Liver (tissue), 9 donors: ENCODE data around the gene PCDHGA7. TPM values are rescaled to one million over a fixed set of nuclear protein-coding genes. Genes with fewer than 3 reads are reported as not detected.

ENCODE experiments used
- DNase-seq: peaks from one replicate; pipeline ENCODE4 v3.0.0-alpha.2; 2017; ENCODE audit warnings: low spot score
- H3K27ac ChIP-seq, 2 donors: one replicate each; pipeline ENCODE4 v1.7.0; 2013; ENCODE audit warnings: inconsistent platforms in 2 of 2, low read length in 2 of 2, control low read depth in 1 of 2, low read depth in 1 of 2, mild to moderate bottlenecking in 1 of 2
- H3K27me3 ChIP-seq, 4 donors: one replicate each; pipeline versions ENCODE4 v1.6.1 to v1.7.0; 2013; ENCODE audit warnings: low read length in 3 of 4, inconsistent platforms in 1 of 4, mild to moderate bottlenecking in 1 of 4, moderate library complexity in 1 of 4; ENCODE audit not compliant: control insufficient read depth in 4 of 4, insufficient read depth in 4 of 4
- H3K36me3 ChIP-seq, 4 donors: one replicate each; pipeline versions ENCODE4 v1.6.1 to v1.7.0; 2013; ENCODE audit warnings: low read length in 3 of 4, mild to moderate bottlenecking in 3 of 4, low read depth in 1 of 4, moderate library complexity in 1 of 4; ENCODE audit not compliant: control insufficient read depth in 4 of 4, insufficient read depth in 3 of 4
- H3K4me1 ChIP-seq, 4 donors: one replicate each; pipeline versions ENCODE4 v1.6.1 to v1.7.0; 2013; ENCODE audit warnings: low read length in 3 of 4, mild to moderate bottlenecking in 3 of 4, moderate library complexity in 1 of 4; ENCODE audit not compliant: control insufficient read depth in 4 of 4, insufficient read depth in 4 of 4
- H3K4me3 ChIP-seq, 3 donors: one replicate each; pipeline versions ENCODE4 v1.6.1 to v1.7.0; 2013; ENCODE audit warnings: low read length in 3 of 3, control low read depth in 1 of 3, low read depth in 1 of 3, mild to moderate bottlenecking in 1 of 3
- H3K9ac ChIP-seq, 2 donors: one replicate each; pipeline ENCODE4 v1.7.0; 2013; ENCODE audit warnings: low read length in 2 of 2, mild to moderate bottlenecking in 2 of 2, moderate library complexity in 2 of 2, control low read depth in 1 of 2, low read depth in 1 of 2
- H3K9me3 ChIP-seq, 4 donors: one replicate each; pipeline versions ENCODE4 v1.6.1 to v1.7.0; 2013; ENCODE audit warnings: low read length in 3 of 4; ENCODE audit not compliant: control insufficient read depth in 4 of 4
- CTCF ChIP-seq: fragments of 150-350 bp; IDR thresholded peaks from 2 replicates; pipeline ENCODE4 v1.5.1; 2017; ENCODE audit warnings: improper control_type of control experiment, low read depth, low read length; ENCODE audit not compliant: missing input control
- EGR1 ChIP-seq, 2 donors: IDR thresholded peaks; 2 replicates each; pipeline ENCODE4 v1.6.1; 2016 to 2018; ENCODE audit warnings: antibody characterized with exemption in 2 of 2, low read depth in 2 of 2
- FOXA1 ChIP-seq: IDR thresholded peaks from 2 replicates; pipeline ENCODE4 v1.6.1; 2016; ENCODE audit warnings: antibody characterized with exemption
- FOXA2 ChIP-seq: IDR thresholded peaks from 2 replicates; pipeline ENCODE4 v1.6.1; 2016; ENCODE audit warnings: antibody characterized with exemption
- GABPA ChIP-seq, 2 donors: IDR thresholded peaks in 1 of 2; conservative IDR thresholded peaks in 1 of 2; 2 replicates each; pipeline ENCODE4 v1.6.1; 2016; ENCODE audit warnings: antibody characterized with exemption in 2 of 2, mild to moderate bottlenecking in 1 of 2, moderate library complexity in 1 of 2
- HNF4A ChIP-seq, 2 donors: conservative IDR thresholded peaks; 2 replicates each; pipeline ENCODE4 v1.6.1; 2016; ENCODE audit warnings: antibody characterized with exemption in 2 of 2, mild to moderate bottlenecking in 2 of 2
- HNF4G ChIP-seq: IDR thresholded peaks from 2 replicates; pipeline ENCODE4 v1.6.1; 2016; ENCODE audit warnings: antibody characterized with exemption
- JUND ChIP-seq, 2 donors: IDR thresholded peaks; 2 replicates each; pipeline ENCODE4 v1.6.1; 2016; ENCODE audit warnings: antibody characterized with exemption in 2 of 2
- MAX ChIP-seq: IDR thresholded peaks from 2 replicates; pipeline ENCODE4 v1.6.1; 2016; ENCODE audit warnings: antibody characterized with exemption
- RAD21 ChIP-seq, 2 donors: IDR thresholded peaks; 2 replicates each; pipeline ENCODE4 v1.6.1; 2016; ENCODE audit warnings: antibody characterized with exemption in 2 of 2, mild to moderate bottlenecking in 2 of 2
- REST ChIP-seq: IDR thresholded peaks from 2 replicates; pipeline ENCODE4 v1.6.1; 2016; ENCODE audit warnings: antibody characterized with exemption, mild to moderate bottlenecking
- RXRA ChIP-seq, 2 donors: IDR thresholded peaks; 2 replicates each; pipeline ENCODE4 v1.6.1; 2017 to 2018; ENCODE audit warnings: antibody characterized with exemption in 2 of 2, mild to moderate bottlenecking in 1 of 2
- SP1 ChIP-seq: IDR thresholded peaks from 2 replicates; pipeline ENCODE4 v1.6.1; 2018; ENCODE audit warnings: antibody characterized with exemption, mild to moderate bottlenecking
- TAF1 ChIP-seq: conservative IDR thresholded peaks from 2 replicates; pipeline ENCODE4 v1.6.1; 2016; ENCODE audit warnings: antibody characterized with exemption, mild to moderate bottlenecking
- YY1 ChIP-seq: IDR thresholded peaks from 2 replicates; pipeline ENCODE4 v1.6.1; 2016; ENCODE audit warnings: antibody characterized with exemption, mild to moderate bottlenecking
- ZBTB33 ChIP-seq: IDR thresholded peaks from 2 replicates; pipeline ENCODE4 v1.6.1; 2016; ENCODE audit warnings: antibody characterized with exemption
- WGBS: extraction: QIAGEN DNeasy Blood & Tissue Kit; methylation state at CpG from one replicate; pipeline ENCODE4 v1.1.7; 2013; 5-methylcytosine and 5-hydroxymethylcytosine counted together
- polyA plus RNA-seq, 2 donors: library from polyadenylated mRNA; stranded (reverse) in 1 of 2; unstranded in 1 of 2; fragments of 200-250 nt in 1 of 2; fragments of >200 nt in 1 of 2; fragmentation: Nextera tagmentation in 1 of 2; extraction: Ambion mirVana in 1 of 2; gene quantifications; one replicate each; pipeline versions ENCODE4 v1.2.1 to v1.2.3, GENCODE V29; 2013 to 2015
- total RNA-seq, 2 donors: library from RNA; depleted of rRNA; stranded (reverse); fragments of >200 nt; gene quantifications; one replicate each; pipeline ENCODE4 v1.2.3, GENCODE V29; 2014
- donor health status: healthy.
- donor health status: healthy.
- donor health status: healthy.
- donor health status: healthy.
- donor health status: healthy.

The PCDHGA7 gene
- total and polyA plus RNA-seq, 4 donors: 0.19 to 0.67 (median 0.21) TPM

GRCh38 chr5:141409598-141410306 is 27.2 kb downstream of the PCDHGA7 start:
- Histone ChIP-seq H3K4me3 (peak overlapping the region in 2 of 3 donors; percentile 37 to 73), H3K27ac (no peak overlapping the region), H3K9me3 (peaks cover 19 to 59% (median 29%) of the 10 kb centered on the region in 4 donors), H3K4me1 (peaks cover 0 to 6% (median 2%) of the 10 kb centered on the region in 4 donors), H3K9ac (no peak overlapping the region), H3K36me3 (no peaks in the 10 kb centered on the region), H3K27me3 (peaks cover 0 to 2% (median 0%) of the 10 kb centered on the region in 4 donors)
- TF ChIP-seq TAF1 (no peak), GABPA (IDR thresholded peaks at IDR 0.05 in 1 of 2, conservative IDR thresholded peaks at IDR 0.05 in 1 of 2) (no peak), CTCF (no peak), SP1 (no peak), RXRA (IDR thresholded peaks at IDR 0.05) (no peak), HNF4A (conservative IDR thresholded peaks at IDR 0.05) (no peak), RAD21 (IDR thresholded peaks at IDR 0.05) (no peak), FOXA1 (no peak), YY1 (no peak), MAX (no peak), EGR1 (IDR thresholded peaks at IDR 0.05; ENCODE audit: low read depth in 2 of 2) (no peak), HNF4G (no peak), JUND (IDR thresholded peaks at IDR 0.05) (no peak), FOXA2 (no peak), ZBTB33 (no peak), REST (no peak)
- 39% methylated on average over 64 of the region's 64 CpGs for WGBS
- DNase-seq: no peak
